GM08714 (cell line): ENCODE data around the gene JHY.
A peak's percentile ranks its signal among the peaks of the same experiment; 100 is the strongest.

Source experiments
- H3K4me3 ChIP-seq: fragments of 200-500 bp; sonication (Bioruptor generic); 2 replicates; pipeline ENCODE4 v1.5.1; 2014; ENCODE audit warnings: mild to moderate bottlenecking, low read length, inconsistent platforms
- ZNF274 ChIP-seq: IDR thresholded peaks from 2 replicates; pipeline ENCODE4 v1.6.1; 2012; ENCODE audit warnings: mild to moderate bottlenecking, low read depth, low read length

Gene JHY

GRCh38 chr11:122976061-122976733 is 93.6 kb downstream of the JHY start:
- H3K4me3 ChIP-seq = no peak overlapping the region
- TF ChIP-seq ZNF274 = no peak

GRCh38 chr11:122976734-122977469 is 94.3 kb downstream of the JHY start:
- no peak overlapping the region for H3K4me3 ChIP-seq
- no peak for TF ChIP-seq ZNF274

GRCh38 chr11:122977470-122978298 is 95.1 kb downstream of the JHY start:
- no peak for TF ChIP-seq ZNF274
- no peak overlapping the region for H3K4me3 ChIP-seq

GRCh38 chr11:122978299-122978620 is 95.7 kb downstream of the JHY start:
- TF ChIP-seq ZNF274 = no peak
- no peak overlapping the region for H3K4me3 ChIP-seq

- H3K4me3 ChIP-seq = no peak overlapping the region
- no peak for TF ChIP-seq ZNF274
These were observed 96.7 kb downstream of the JHY start for GRCh38 chr11:122979103-122979814.

- H3K4me3 ChIP-seq = no peak overlapping the region
- no peak for TF ChIP-seq ZNF274
These were observed 97.4 kb downstream of the JHY start for GRCh38 chr11:122979815-122980595.

GRCh38 chr11:122981388-122982264 is 99.1 kb downstream of the JHY start, which contains the start of gene BSX:
Gene BSX, minus strand, starts transcription at chr11:122981834. Its CDS starts 163 bp downstream, at chr11:122981671.
- TF ChIP-seq ZNF274 = no peak
- H3K4me3 ChIP-seq = no peak within 1 kb of the TSS

GRCh38 chr11:122983438-122984185 is 101.1 kb downstream of the JHY start:
- H3K4me3 ChIP-seq = peak overlapping the region; percentile 54; the same call in 1 of the 2 replicates
- TF ChIP-seq ZNF274 = no peak

GRCh38 chr11:122984186-122985011 is 101.8 kb downstream of the JHY start:
- TF ChIP-seq ZNF274 = no peak
- peak overlapping the region; percentile 54; the same call in 1 of the 2 replicates for H3K4me3 ChIP-seq

GRCh38 chr11:122995526-122995925 is 113.0 kb downstream of the JHY start:
- H3K4me3 ChIP-seq = no peak overlapping the region
- no peak for TF ChIP-seq ZNF274

GRCh38 chr11:122998727-122999366 is 116.3 kb downstream of the JHY start:
- no peak overlapping the region for H3K4me3 ChIP-seq
- no peak for TF ChIP-seq ZNF274
